Inflammatory macrophage treated with lipopolysaccharide for 1 hour (primary cell): Measurements from ENCODE around the gene AGER.
"Not testable (repeated sequence)": the region's sequence is repeated elsewhere in the genome, so short reads cannot be mapped to it uniquely, and the experiment has no call there.

Experiments used
- DNase-seq, 2 donors: peaks; one replicate each; pipeline ENCODE4 v3.0.0-alpha.2; 2020 to 2022

The AGER gene

GRCh38 chr6:32184084-32184640 lies at the start of gene AGER:
Gene AGER, minus strand, starts transcription at chr6:32184253. Its CDS starts 31 bp downstream, at chr6:32184222.
- DNase-seq, result no peak

- DNase-seq, result no peak
Observed at GRCh38 chr6:32226434-32226833, 42.4 kb upstream of the AGER start.

- DNase-seq, result no peak
Observed at GRCh38 chr6:32224696-32225095, 40.6 kb upstream of the AGER start.

GRCh38 chr6:32223258-32224235 lies 39.5 kb upstream of the AGER start, which contains the start of gene NOTCH4:
Gene NOTCH4, minus strand, starts transcription at chr6:32224067. Its CDS starts 139 bp downstream, at chr6:32223928.
- no peak for DNase-seq

GRCh38 chr6:32222333-32223230 lies 38.5 kb upstream of the AGER start:
- no peak for DNase-seq

- DNase-seq, result no peak
Observed at GRCh38 chr6:32220021-32220420, 36.0 kb upstream of the AGER start.

GRCh38 chr6:32218167-32218566 lies 34.1 kb upstream of the AGER start:
- DNase-seq, result no peak

- DNase-seq, result no peak
Observed at GRCh38 chr6:32216998-32217397, 32.9 kb upstream of the AGER start.

- no peak for DNase-seq
Observed at GRCh38 chr6:32216285-32216684, 32.2 kb upstream of the AGER start.

- DNase-seq, result no peak
Observed at GRCh38 chr6:32215617-32216016, 31.6 kb upstream of the AGER start.

GRCh38 chr6:32214126-32214525 lies 30.1 kb upstream of the AGER start:
- DNase-seq, result no peak

- no peak for DNase-seq
Observed at GRCh38 chr6:32213649-32214048, 29.6 kb upstream of the AGER start.

- DNase-seq, result no peak
Observed at GRCh38 chr6:32212076-32212760, 28.2 kb upstream of the AGER start.

- DNase-seq, result not testable (repeated sequence)
Observed at GRCh38 chr6:32211432-32211831, 27.4 kb upstream of the AGER start.

GRCh38 chr6:32210191-32210601 lies 26.1 kb upstream of the AGER start:
- no peak for DNase-seq

GRCh38 chr6:32208996-32209395 lies 24.9 kb upstream of the AGER start:
- DNase-seq, result no peak

GRCh38 chr6:32204268-32204715 lies 20.2 kb upstream of the AGER start:
- DNase-seq, result no peak

GRCh38 chr6:32203426-32204267 lies 19.6 kb upstream of the AGER start:
- no peak for DNase-seq

GRCh38 chr6:32202186-32202585 lies 18.1 kb upstream of the AGER start:
- DNase-seq, result no peak

- no peak for DNase-seq
Observed at GRCh38 chr6:32200711-32201475, 16.8 kb upstream of the AGER start.

GRCh38 chr6:32198866-32199265 lies 14.8 kb upstream of the AGER start:
- no peak for DNase-seq
